Activated CD4-positive, alpha-beta T cell treated with anti-CD3 and anti-CD28 coated beads for 36 hours (primary cell): ENCODE data around the gene LHX1. TPM values are rescaled to one million over a fixed set of nuclear protein-coding genes. Genes with fewer than 3 reads are reported as not detected.

ENCODE experiments used
- ATAC-seq: fragments of 200-7000 bp; cut with Tn5 transposase; one replicate; pipeline ENCODE4 v1.10.0; 2021; ENCODE audit warnings: mild to moderate bottlenecking, moderate library complexity
- CTCF ChIA-PET: fragments of 350-600 bp; sonication (Branson Sonifier 250); formaldehyde crosslinking; loops from one replicate; lab custom pipeline; 2021; ENCODE audit warnings: antibody characterized with exemption; lab: Charles Lee
- POLR2A ChIA-PET: fragments of 350-600 bp; sonication (Branson Sonifier 250); formaldehyde crosslinking; loops from one replicate; lab custom pipeline; 2021; ENCODE audit warnings: antibody characterized with exemption, inconsistent platforms; lab: Charles Lee
- DNase-seq: peaks from one replicate; pipeline ENCODE4 v3.0.0-alpha.2; 2020
- H3K27ac Mint-ChIP-seq: one replicate; pipeline ENCODE4 v1.8.0; 2021; ENCODE audit warnings: mixed read lengths
- H3K27me3 Mint-ChIP-seq: one replicate; pipeline ENCODE4 v1.8.0; 2021; ENCODE audit warnings: mixed read lengths
- H3K36me3 Mint-ChIP-seq: one replicate; pipeline ENCODE4 v1.8.0; 2021; ENCODE audit warnings: low read depth, mixed read lengths
- H3K4me1 Mint-ChIP-seq: one replicate; pipeline ENCODE4 v1.8.0; 2021; ENCODE audit warnings: mixed read lengths
- H3K4me3 Mint-ChIP-seq: one replicate; pipeline ENCODE4 v1.8.0; 2021; ENCODE audit warnings: mild to moderate bottlenecking, moderate library complexity, mixed read lengths
- H3K9me3 Mint-ChIP-seq: one replicate; pipeline ENCODE4 v1.8.0; 2021; ENCODE audit warnings: low read depth, mixed read lengths
- intact Hi-C, 2 experiments: fragments of 100-400 bp; cut with DNase I in 1 of 2; cut with micrococcal nuclease in 1 of 2; formaldehyde crosslinking; loops; one replicate each; pipeline versions ENCODE4 v1.14.2 to v1.15.1; 2022 to 2024; cut with DNase I, micrococcal nuclease
- total RNA-seq, 2 experiments: library from RNA; stranded (reverse); gene quantifications; one replicate each; pipeline ENCODE4 v1.2.3, GENCODE V29; 2021

The LHX1 gene
- total RNA-seq, 2 experiments from 2014 or later = not detected

DNA sequence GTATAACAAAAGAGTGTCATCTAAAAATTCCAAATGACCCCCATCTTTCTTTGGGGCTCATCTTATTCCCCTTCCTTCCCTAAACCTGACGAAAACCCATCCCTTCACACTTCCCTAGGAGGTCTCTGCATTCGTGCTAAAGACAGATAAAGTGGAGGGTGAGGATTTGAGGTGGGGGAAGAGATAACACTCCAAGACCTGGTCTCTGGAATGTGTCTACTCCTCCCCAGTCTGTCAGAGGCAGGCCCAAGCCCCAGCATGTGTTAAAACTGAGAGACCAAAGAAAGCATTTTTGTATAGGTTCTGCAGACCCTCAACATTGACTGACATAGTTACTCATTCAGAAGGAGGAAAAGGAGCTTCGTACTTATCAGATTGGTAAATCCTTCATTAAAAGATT is 11.0 kb upstream of the LHX1 start:
- DNase-seq = no peak
- ATAC-seq = no peak
- intact Hi-C loops = no loop called here
- H3K27ac Mint-ChIP-seq = no peak overlapping the region
- H3K4me1 Mint-ChIP-seq = peaks cover 17% of the 10 kb centered on the region
- POLR2A ChIA-PET = no interaction called here
- H3K36me3 Mint-ChIP-seq = no peaks in the 10 kb centered on the region
- H3K4me3 Mint-ChIP-seq = no peak overlapping the region
- CTCF ChIA-PET = no interaction called here
- peaks cover 67% of the 10 kb centered on the region for H3K27me3 Mint-ChIP-seq
- H3K9me3 Mint-ChIP-seq = no peaks in the 10 kb centered on the region

DNA sequence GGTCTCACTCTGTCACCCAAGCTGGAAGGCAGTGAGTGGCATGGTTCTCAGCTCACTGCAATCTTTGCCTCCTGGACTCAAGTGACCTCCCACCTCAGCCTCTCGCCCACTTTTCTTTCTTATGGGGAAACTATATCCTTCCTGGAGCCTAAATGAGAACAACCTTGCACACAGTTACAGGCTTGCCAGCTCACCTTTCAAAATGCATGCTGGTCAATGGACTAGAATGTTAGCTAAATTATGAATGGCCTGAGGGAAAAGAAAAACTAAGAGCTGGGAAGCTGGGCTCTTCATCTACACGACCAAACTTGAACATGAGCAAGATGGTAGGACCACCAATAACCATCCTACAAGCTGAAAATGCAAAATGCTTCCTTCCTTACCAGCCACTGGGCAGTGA is 10.6 kb upstream of the LHX1 start:
- no peaks in the 10 kb centered on the region for H3K36me3 Mint-ChIP-seq
- intact Hi-C loops = no loop called here
- no peaks in the 10 kb centered on the region for H3K9me3 Mint-ChIP-seq
- DNase-seq (no peak), ATAC-seq (no peak)
- no peak overlapping the region for H3K4me3 Mint-ChIP-seq
- POLR2A ChIA-PET = no interaction called here
- H3K27me3 Mint-ChIP-seq = peaks cover 67% of the 10 kb centered on the region
- H3K27ac Mint-ChIP-seq = no peak overlapping the region
- peaks cover 13% of the 10 kb centered on the region for H3K4me1 Mint-ChIP-seq
- CTCF ChIA-PET = no interaction called here

DNA sequence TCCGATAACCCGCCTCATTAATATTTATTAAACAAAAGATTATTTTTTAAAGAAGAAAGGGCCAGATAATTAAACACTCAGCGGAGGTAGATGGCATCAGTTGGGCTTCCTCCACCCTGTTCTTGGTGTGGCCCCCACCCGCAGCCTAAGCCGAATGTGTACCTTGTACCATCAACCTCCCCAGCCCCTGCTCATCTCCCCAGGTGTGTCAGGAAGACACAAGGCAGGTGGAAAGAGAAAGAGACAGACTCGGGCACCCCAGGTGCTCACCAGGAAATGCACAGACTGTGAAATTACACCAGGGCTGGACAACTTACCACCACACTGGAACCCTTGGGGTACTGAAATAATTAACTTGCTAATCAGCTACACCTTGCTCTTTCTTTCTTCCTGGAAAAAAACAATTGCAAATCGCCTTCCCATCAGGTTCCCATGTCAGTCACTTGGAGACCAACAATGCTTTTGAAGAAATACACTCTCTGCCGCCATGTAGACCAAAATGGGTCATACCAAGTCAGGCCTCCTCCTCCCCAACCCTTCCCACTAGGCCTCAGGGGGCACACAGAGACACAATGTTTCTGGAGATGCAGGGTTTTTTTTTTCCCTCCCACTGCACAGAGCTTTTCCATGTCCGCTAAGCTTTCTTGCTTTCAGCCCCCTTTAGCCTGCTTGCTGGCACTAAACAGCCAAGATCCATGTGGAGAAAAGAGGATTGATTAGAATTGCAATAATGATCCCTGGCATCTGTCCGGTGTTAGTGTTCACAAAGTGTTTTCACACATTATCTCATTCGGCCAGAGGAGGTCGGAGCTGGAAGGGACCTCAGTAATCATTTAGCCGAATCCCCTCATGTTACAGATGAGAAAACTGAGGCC is 8.6 kb upstream of the LHX1 start:
- H3K4me1 Mint-ChIP-seq = peaks cover 28% of the 10 kb centered on the region
- intact Hi-C loops = no loop called here
- no peaks in the 10 kb centered on the region for H3K36me3 Mint-ChIP-seq
- peaks cover 78% of the 10 kb centered on the region for H3K27me3 Mint-ChIP-seq
- no peak overlapping the region for H3K4me3 Mint-ChIP-seq
- no peak overlapping the region for H3K27ac Mint-ChIP-seq
- no peak for DNase-seq
- H3K9me3 Mint-ChIP-seq = no peaks in the 10 kb centered on the region
- ATAC-seq = no peak
- ChIA-PET CTCF (no interaction called here), POLR2A (interaction anchor here (0.5 kb wide), 1 partner anchor 25 kb away, joined by 3 read pairs; no protein-coding TSS in a partner anchor)

GRCh38 chr17:36929851-36930582 is 7.3 kb upstream of the LHX1 start:
- H3K4me3 Mint-ChIP-seq = no peak overlapping the region
- no peaks in the 10 kb centered on the region for H3K36me3 Mint-ChIP-seq
- peaks cover 37% of the 10 kb centered on the region for H3K4me1 Mint-ChIP-seq
- intact Hi-C loops = no loop called here
- no peak for ATAC-seq
- CTCF ChIA-PET = interaction anchor here (0.6 to 1.5 kb wide), 4 partner anchors 8 to 118 kb away, joined by 3 to 5 read pairs (median 4); no protein-coding TSS in a partner anchor
- no peak for DNase-seq
- no peak overlapping the region for H3K27ac Mint-ChIP-seq
- H3K27me3 Mint-ChIP-seq = peaks cover 85% of the 10 kb centered on the region
- H3K9me3 Mint-ChIP-seq = no peaks in the 10 kb centered on the region
- POLR2A ChIA-PET = no interaction called here

DNA sequence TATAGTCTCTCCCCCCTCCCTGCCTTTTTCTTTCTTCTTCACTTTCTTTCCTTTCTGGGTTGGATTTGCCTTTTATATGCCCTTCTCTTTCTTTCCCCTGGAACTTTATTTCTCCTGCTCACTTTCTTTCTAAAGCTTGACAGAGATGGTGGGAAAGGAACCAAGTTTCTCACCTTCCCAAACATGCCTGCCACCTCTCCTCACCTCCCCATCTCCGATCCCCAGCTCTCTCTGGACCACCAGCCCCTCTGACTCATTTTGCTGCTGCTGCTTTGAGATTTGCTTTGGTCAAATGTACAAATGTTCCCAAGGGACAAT is 6.7 kb upstream of the LHX1 start:
- ChIA-PET POLR2A (no interaction called here), CTCF (interaction anchor here (0.6 to 1.5 kb wide), 5 partner anchors 9 to 117 kb away, joined by 3 to 5 read pairs (median 3); no protein-coding TSS in a partner anchor)
- no peak for DNase-seq
- no peak overlapping the region for H3K27ac Mint-ChIP-seq
- intact Hi-C loops = no loop called here
- no peaks in the 10 kb centered on the region for H3K9me3 Mint-ChIP-seq
- H3K36me3 Mint-ChIP-seq = no peaks in the 10 kb centered on the region
- no peak overlapping the region for H3K4me3 Mint-ChIP-seq
- H3K27me3 Mint-ChIP-seq = peaks cover 85% of the 10 kb centered on the region
- peaks cover 43% of the 10 kb centered on the region for H3K4me1 Mint-ChIP-seq
- ATAC-seq = no peak

DNA sequence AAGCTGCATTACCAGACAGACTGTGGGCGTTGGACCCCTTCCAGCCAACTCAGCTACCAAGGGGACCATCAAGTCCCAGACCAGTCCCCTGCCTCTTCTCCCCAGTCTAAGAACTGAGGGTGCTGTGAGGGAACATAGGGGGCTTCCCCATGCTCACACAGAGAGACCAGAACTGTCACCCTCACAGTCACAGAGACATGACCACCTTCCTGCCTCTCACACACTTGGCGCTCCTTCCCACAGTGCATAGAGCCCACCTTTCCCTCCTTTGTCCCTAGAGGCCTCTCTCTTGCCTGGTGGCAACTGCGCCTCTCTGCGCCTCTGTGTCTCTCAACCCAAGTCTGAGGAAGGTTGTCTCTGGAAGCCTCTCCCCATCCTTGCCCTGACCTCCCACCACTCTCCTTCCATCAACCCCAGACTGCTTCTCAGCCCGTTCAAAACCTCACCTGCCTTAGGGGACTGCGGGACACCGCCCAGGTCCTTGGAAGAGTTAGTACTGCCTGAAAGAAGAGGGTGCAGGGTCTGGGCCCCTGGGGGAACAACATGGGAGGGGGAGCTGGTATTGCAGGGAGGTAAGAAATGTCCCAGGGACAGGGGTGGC is 6.1 kb upstream of the LHX1 start:
- intact Hi-C loops = no loop called here
- DNase-seq = no peak
- H3K27me3 Mint-ChIP-seq = peaks cover 88% of the 10 kb centered on the region
- POLR2A ChIA-PET = no interaction called here
- no peaks in the 10 kb centered on the region for H3K9me3 Mint-ChIP-seq
- no peaks in the 10 kb centered on the region for H3K36me3 Mint-ChIP-seq
- ATAC-seq = no peak
- H3K4me1 Mint-ChIP-seq = peaks cover 49% of the 10 kb centered on the region
- CTCF ChIA-PET = interaction anchor here (0.7 to 1.5 kb wide), 5 partner anchors 9 to 116 kb away, joined by 3 to 5 read pairs (median 3); no protein-coding TSS in a partner anchor
- H3K4me3 Mint-ChIP-seq = no peak overlapping the region
- H3K27ac Mint-ChIP-seq = no peak overlapping the region

DNA sequence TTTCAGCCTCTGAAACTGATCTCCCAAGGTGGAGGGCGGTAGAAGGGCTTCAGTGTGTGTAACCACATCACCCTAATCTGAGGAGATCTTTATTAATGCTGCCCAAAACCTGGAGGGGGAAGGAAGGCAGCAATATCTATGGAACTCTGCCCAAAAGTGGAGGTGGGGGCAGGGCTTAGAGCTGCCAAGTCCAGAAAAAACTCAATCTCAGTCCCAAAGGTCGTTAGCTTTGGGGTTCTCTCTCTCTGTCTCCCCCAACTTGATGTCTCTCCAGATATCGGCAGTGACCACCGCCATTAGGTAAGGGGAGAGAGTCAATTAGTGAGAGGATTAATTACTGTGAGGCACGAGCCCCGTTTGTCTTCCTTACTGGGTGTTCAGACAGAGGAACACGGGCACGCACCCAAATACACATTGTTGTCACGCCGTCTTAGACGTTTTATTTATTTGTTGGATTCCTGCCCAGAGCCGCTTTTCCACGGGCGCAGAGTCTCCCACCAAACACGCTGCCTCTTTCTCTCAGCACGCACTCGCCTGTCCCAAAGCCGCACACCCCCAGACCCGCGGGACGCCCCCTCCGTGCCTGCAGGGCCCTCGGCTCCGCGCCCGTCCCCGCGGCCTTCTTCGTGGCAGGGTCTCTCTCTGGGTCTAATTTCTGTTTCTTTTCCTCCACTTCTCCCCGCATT is 5.4 kb upstream of the LHX1 start:
- peaks cover 53% of the 10 kb centered on the region for H3K4me1 Mint-ChIP-seq
- CTCF ChIA-PET = interaction anchor here (1.0 to 1.4 kb wide), 2 partner anchors 12 to 75 kb away, joined by 3 read pairs; no protein-coding TSS in a partner anchor
- POLR2A ChIA-PET = no interaction called here
- H3K27ac Mint-ChIP-seq = no peak overlapping the region
- intact Hi-C loops = loop anchor here in 1 of 2 experiments (2.0 kb wide), 1 partner anchor 17 kb away; the partner anchor contains the start of gene AATF
- ATAC-seq (no peak), DNase-seq (no peak)
- peak overlapping the region; percentile 28 for H3K4me3 Mint-ChIP-seq
- no peaks in the 10 kb centered on the region for H3K9me3 Mint-ChIP-seq
- H3K36me3 Mint-ChIP-seq = no peaks in the 10 kb centered on the region
- peaks cover 86% of the 10 kb centered on the region for H3K27me3 Mint-ChIP-seq

- no peak for DNase-seq
- Mint-ChIP-seq H3K4me3 (peak overlapping the region; percentile 28), H3K9me3 (no peaks in the 10 kb centered on the region), H3K36me3 (no peaks in the 10 kb centered on the region), H3K27me3 (peaks cover 89% of the 10 kb centered on the region), H3K4me1 (peaks cover 58% of the 10 kb centered on the region), H3K27ac (no peak overlapping the region)
- ATAC-seq = no peak
- intact Hi-C loops = loop anchor here in 1 of 2 experiments (2.0 kb wide), 1 partner anchor 16 kb away; the partner anchor contains the start of gene AATF
- CTCF ChIA-PET = no interaction called here
- POLR2A ChIA-PET = no interaction called here
Observed at GRCh38 chr17:36932383-36932693, 4.9 kb upstream of the LHX1 start.

GRCh38 chr17:36932694-36933511 is 4.4 kb upstream of the LHX1 start:
- no peak for ATAC-seq
- DNase-seq = no peak
- H3K4me1 Mint-ChIP-seq = peaks cover 61% of the 10 kb centered on the region

DNA sequence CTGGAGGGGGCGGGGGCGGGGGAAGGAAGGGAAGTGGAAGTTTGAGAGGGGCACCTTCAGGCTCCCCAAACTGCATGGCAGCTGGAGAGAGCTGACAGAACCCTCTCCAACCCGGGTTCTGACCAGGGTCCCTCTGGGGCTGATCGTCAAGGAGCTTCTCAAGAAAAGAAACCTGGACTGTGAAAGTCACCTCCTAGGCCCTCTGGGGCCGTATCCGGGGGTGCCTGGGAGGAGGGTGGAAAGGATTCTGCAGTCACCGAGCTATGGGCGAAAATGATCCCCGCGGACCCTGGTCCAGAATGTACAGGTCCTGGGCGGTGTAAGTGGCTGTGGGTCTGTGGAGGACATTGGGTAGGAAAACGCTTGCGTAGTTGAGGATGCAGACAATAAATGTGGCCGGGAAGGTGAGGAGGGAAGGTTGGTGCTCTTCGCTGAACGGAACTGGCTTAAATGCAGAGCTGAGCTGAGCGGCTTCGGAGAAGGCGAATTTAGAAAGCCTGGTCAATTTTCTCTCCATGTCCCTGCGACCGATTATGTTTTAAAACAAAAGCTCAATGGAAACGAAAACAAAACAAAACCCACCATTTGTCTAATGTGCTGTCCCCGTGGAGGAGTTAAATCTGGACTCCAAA is 3.6 kb upstream of the LHX1 start:
- ChIA-PET CTCF (interaction anchor here (1.0 to 1.4 kb wide), 3 partner anchors 11 to 16 kb away, joined by 3 to 5 read pairs (median 4); partner anchors contain the start of gene AATF), POLR2A (interaction anchor here (1.5 kb wide), 1 partner anchor 12 kb away, joined by 6 read pairs; no protein-coding TSS in a partner anchor)
- Mint-ChIP-seq H3K9me3 (no peaks in the 10 kb centered on the region), H3K27me3 (peaks cover 89% of the 10 kb centered on the region), H3K4me1 (peaks cover 63% of the 10 kb centered on the region), H3K27ac (no peak overlapping the region), H3K36me3 (no peaks in the 10 kb centered on the region), H3K4me3 (no peak overlapping the region)
- intact Hi-C loops = loop anchor here in 1 of 2 experiments (2.0 kb wide), 1 partner anchor 15 kb away; the partner anchor contains the start of gene AATF
- ATAC-seq (no peak), DNase-seq (no peak)

More at GRCh38 chr17:36932694-36933511, 4.4 kb upstream of the LHX1 start:
- Mint-ChIP-seq H3K27me3 (peaks cover 89% of the 10 kb centered on the region), H3K27ac (no peak overlapping the region), H3K4me3 (no peak overlapping the region), H3K9me3 (no peaks in the 10 kb centered on the region), H3K36me3 (no peaks in the 10 kb centered on the region)
- ChIA-PET POLR2A (interaction anchor here (1.5 kb wide), 1 partner anchor 11 kb away, joined by 6 read pairs; no protein-coding TSS in a partner anchor), CTCF (interaction anchor here (1.0 to 1.4 kb wide), 3 partner anchors 11 to 16 kb away, joined by 3 to 5 read pairs (median 4); partner anchors contain the start of gene AATF)
- intact Hi-C loops = loop anchor here in 1 of 2 experiments (2.0 kb wide), 1 partner anchor 16 kb away; the partner anchor contains the start of gene AATF
